B cell (primary cell): ENCODE results near the gene RNFT2. TPM values are rescaled to one million over a fixed set of nuclear protein-coding genes. Genes with fewer than 3 reads are reported as not detected.

ENCODE experiments used
- ATAC-seq: fragments of 200-7000 bp; cut with Tn5 transposase; one replicate; pipeline ENCODE4 v1.10.0; 2021; ENCODE audit warnings: low read depth, mild to moderate bottlenecking, moderate number of reproducible peaks, moderate library complexity
- CTCF ChIA-PET: fragments of 350-600 bp; sonication (Branson Sonifier 250); formaldehyde crosslinking; loops from one replicate; lab custom pipeline; 2021; ENCODE audit warnings: antibody characterized with exemption, inconsistent platforms; lab: Charles Lee
- POLR2A ChIA-PET: fragments of 350-600 bp; sonication (Branson Sonifier 250); formaldehyde crosslinking; loops from one replicate; lab custom pipeline; 2021; ENCODE audit warnings: antibody characterized with exemption; lab: Charles Lee
- DNase-seq: peaks from one replicate; pipeline ENCODE4 v3.0.0; 2013
- H2AFZ ChIP-seq: 2 replicates; pipeline ENCODE4 v1.6.1; 2012; ENCODE audit warnings: mild to moderate bottlenecking, low read depth, low read length; ENCODE audit not compliant: insufficient read depth, poor library complexity, severe bottlenecking
- H3K27ac ChIP-seq, 2 donors: 1 replicate in 1 of 2; 2 replicates in 1 of 2; pipeline ENCODE4 v1.5.1; 2012 to 2013; ENCODE audit warnings: low read length in 2 of 2, mild to moderate bottlenecking in 2 of 2, moderate library complexity in 1 of 2
- H3K27me3 ChIP-seq, 4 experiments: fragments of 200-600 bp in 1 of 4; sonication (generic) in 1 of 4; replicated peaks in 1 of 4; 1 replicate in 2 of 4; 2 replicates in 2 of 4; pipeline versions ENCODE4 v1.6.1 to v1.7.0; 2013 to 2016; ENCODE audit warnings: low read length in 3 of 4, mild to moderate bottlenecking in 2 of 4, mixed read lengths in 1 of 4, moderate library complexity in 1 of 4; ENCODE audit not compliant: insufficient read depth in 4 of 4, control insufficient read depth in 3 of 4; ENCODE audit errors: control extremely low read depth in 1 of 4
- H3K36me3 ChIP-seq, 2 experiments: replicated peaks in 1 of 2; 1 replicate in 1 of 2; 2 replicates in 1 of 2; pipeline versions ENCODE4 v1.6.1 to v1.7.1; 2013; ENCODE audit warnings: low read length in 1 of 2; ENCODE audit not compliant: insufficient read depth in 2 of 2, control insufficient read depth in 1 of 2; ENCODE audit errors: control extremely low read depth in 1 of 2, extremely low read depth in 1 of 2
- H3K4me1 ChIP-seq, 2 donors: fragments of 200-600 bp in 1 of 2; sonication (generic) in 1 of 2; 1 replicate in 1 of 2; 2 replicates in 1 of 2; pipeline versions ENCODE4 v1.5.1 to v1.6.1; 2013 to 2017; ENCODE audit warnings: low read length in 2 of 2; ENCODE audit not compliant: control insufficient read depth in 2 of 2, insufficient read depth in 2 of 2
- H3K4me2 ChIP-seq: replicated peaks from 2 replicates; pipeline ENCODE3; 2012; ENCODE audit warnings: mild to moderate bottlenecking, low read depth, low read length; ENCODE audit not compliant: poor library complexity, severe bottlenecking
- H3K4me3 ChIP-seq, 5 experiments: fragments of 200-600 bp in 1 of 5; sonication (generic) in 1 of 5; 1 replicate in 3 of 5; 2 replicates in 2 of 5; pipeline versions ENCODE4 v1.5.1 to v1.7.0; 2011 to 2016; ENCODE audit warnings: low read length in 4 of 5, mild to moderate bottlenecking in 4 of 5, low read depth in 2 of 5, control low read depth in 1 of 5, moderate library complexity in 1 of 5; ENCODE audit not compliant: insufficient read depth in 1 of 5; ENCODE audit errors: control extremely low read depth in 1 of 5, extremely low read depth in 1 of 5
- H3K79me2 ChIP-seq: fragments of 200-600 bp; sonication (generic); one replicate; pipeline ENCODE4 v1.6.0; 2016; ENCODE audit warnings: low read length; ENCODE audit not compliant: control insufficient read depth, insufficient read depth
- H3K9ac ChIP-seq: fragments of 200-600 bp; sonication (generic); 2 replicates; pipeline ENCODE4 v1.6.1; 2017; ENCODE audit warnings: mild to moderate bottlenecking, low read length, moderate library complexity
- H3K9me3 ChIP-seq, 3 donors: one replicate each; pipeline versions ENCODE4 v1.6.1 to v1.7.1; 2013; ENCODE audit warnings: low read length in 2 of 3; ENCODE audit not compliant: control insufficient read depth in 2 of 3, insufficient read depth in 1 of 3; ENCODE audit errors: control extremely low read depth in 1 of 3
- H4K20me1 ChIP-seq: 2 replicates; pipeline ENCODE4 v1.6.0; 2012; ENCODE audit warnings: mild to moderate bottlenecking, low read length; ENCODE audit not compliant: insufficient read depth, control insufficient read depth, poor library complexity, severe bottlenecking
- H3K27ac Mint-ChIP-seq: one replicate; pipeline ENCODE4 v1.8.0; 2021; ENCODE audit warnings: mixed read lengths
- H3K27me3 Mint-ChIP-seq: one replicate; pipeline ENCODE4 v1.8.0; 2021; ENCODE audit warnings: mixed read lengths
- H3K4me1 Mint-ChIP-seq: one replicate; pipeline ENCODE4 v1.8.0; 2021; ENCODE audit warnings: mixed read lengths
- H3K4me3 Mint-ChIP-seq: one replicate; pipeline ENCODE4 v1.8.0; 2021; ENCODE audit warnings: mixed read lengths
- H3K9me3 Mint-ChIP-seq: one replicate; pipeline ENCODE4 v1.8.0; 2022; ENCODE audit warnings: mixed read lengths; ENCODE audit not compliant: insufficient read depth
- EZH2 ChIP-seq: IDR thresholded peaks from 2 replicates; pipeline ENCODE4 v1.6.1; 2012; ENCODE audit warnings: borderline replicate concordance, low read depth, mild to moderate bottlenecking, moderate library complexity, low read length; ENCODE audit not compliant: insufficient read depth, poor library complexity, severe bottlenecking
- WGBS: methylation state at CpG from one replicate; pipeline ENCODE4 v1.1.5; 2013; ENCODE audit warnings: missing lambda C conversion rate; ENCODE audit not compliant: insufficient coverage; 5-methylcytosine and 5-hydroxymethylcytosine counted together
- intact Hi-C: fragments of 100-400 bp; cut with micrococcal nuclease; formaldehyde crosslinking; loops from one replicate; pipeline ENCODE4 v1.10.0; 2022
- polyA plus RNA-seq: library from polyadenylated mRNA; depleted of rRNA; stranded (reverse); fragments of >200 nt; gene quantifications from 2 replicates; pipeline ENCODE4 v1.2.3, GENCODE V29; 2012
- total RNA-seq, 2 donors: library from RNA; stranded (reverse); fragments of 120-200 nt in 1 of 2; gene quantifications; 1 replicate in 1 of 2; 2 replicates in 1 of 2; pipeline versions ENCODE4 v1.2.3 to v1.2.4, GENCODE V29; 2013 to 2022
- TF ChIP-seq, protein P1 (sequence below): fragments of 200-600 bp; IDR thresholded peaks from one replicate; pipeline ENCODE4 v1.8.0; 2022; ENCODE audit warnings: antibody characterized with exemption, mild to moderate bottlenecking

RNFT2 gene
- total and polyA plus RNA-seq, 2 donors (not counting 1 experiment from before 2014, with no cell fraction given): 5.2 to 18.2 TPM

DNA sequence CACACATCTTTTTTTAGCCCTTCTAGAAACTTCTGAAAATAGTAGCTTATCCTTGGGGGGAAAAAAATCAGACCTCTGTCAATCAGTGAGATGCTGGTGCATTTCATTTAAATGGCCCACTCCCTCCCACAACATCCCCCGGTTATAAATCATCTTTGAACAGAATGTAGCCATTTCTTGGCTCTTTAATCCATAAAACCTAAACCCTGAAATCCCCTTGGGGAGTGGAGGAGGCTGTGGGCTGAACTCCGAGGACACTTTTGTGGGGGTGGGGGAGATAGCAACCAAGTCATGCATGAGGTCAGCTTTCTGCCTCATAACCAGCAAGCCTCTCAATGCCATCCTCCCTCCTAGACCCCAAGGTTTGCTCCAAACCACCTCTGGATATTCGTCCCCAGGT lies 122.1 kb downstream of the RNFT2 start:
- H3K27ac Mint-ChIP-seq: peak overlapping the region; percentile 86
- Histone ChIP-seq H4K20me1 (no peaks in the 10 kb centered on the region), H3K79me2 (no peaks in the 10 kb centered on the region), H3K9ac (no peak overlapping the region), H3K4me1 (peaks cover 21 to 58% of the 10 kb centered on the region in 2 donors), H3K27ac (no peak overlapping the region), H2AFZ (no peak overlapping the region), H3K27me3 (no peaks in the 10 kb centered on the region), H3K36me3 (no peaks in the 10 kb centered on the region), H3K4me2 (no peak overlapping the region), H3K4me3 (no peak overlapping the region), H3K9me3 (peaks cover 0 to 4% (median 0%) of the 10 kb centered on the region in 3 donors)
- 67% methylated on average over 1 of the region's 3 CpGs for WGBS
- DNase-seq (no peak), ATAC-seq (no peak)
- no peaks in the 10 kb centered on the region for H3K9me3 Mint-ChIP-seq
- CTCF ChIA-PET: interaction anchor here (0.8 to 2.0 kb wide), 2 partner anchors 13 to 22 kb away, joined by 3 to 9 read pairs; no protein-coding TSS in a partner anchor
- no peaks in the 10 kb centered on the region for H3K27me3 Mint-ChIP-seq
- intact Hi-C loops: loop anchor here (2.0 kb wide), 1 partner anchor 21 kb away; the partner anchor contains the start of gene HRK
- no peak for TF ChIP-seq EZH2
- TF ChIP-seq, protein P1, sequence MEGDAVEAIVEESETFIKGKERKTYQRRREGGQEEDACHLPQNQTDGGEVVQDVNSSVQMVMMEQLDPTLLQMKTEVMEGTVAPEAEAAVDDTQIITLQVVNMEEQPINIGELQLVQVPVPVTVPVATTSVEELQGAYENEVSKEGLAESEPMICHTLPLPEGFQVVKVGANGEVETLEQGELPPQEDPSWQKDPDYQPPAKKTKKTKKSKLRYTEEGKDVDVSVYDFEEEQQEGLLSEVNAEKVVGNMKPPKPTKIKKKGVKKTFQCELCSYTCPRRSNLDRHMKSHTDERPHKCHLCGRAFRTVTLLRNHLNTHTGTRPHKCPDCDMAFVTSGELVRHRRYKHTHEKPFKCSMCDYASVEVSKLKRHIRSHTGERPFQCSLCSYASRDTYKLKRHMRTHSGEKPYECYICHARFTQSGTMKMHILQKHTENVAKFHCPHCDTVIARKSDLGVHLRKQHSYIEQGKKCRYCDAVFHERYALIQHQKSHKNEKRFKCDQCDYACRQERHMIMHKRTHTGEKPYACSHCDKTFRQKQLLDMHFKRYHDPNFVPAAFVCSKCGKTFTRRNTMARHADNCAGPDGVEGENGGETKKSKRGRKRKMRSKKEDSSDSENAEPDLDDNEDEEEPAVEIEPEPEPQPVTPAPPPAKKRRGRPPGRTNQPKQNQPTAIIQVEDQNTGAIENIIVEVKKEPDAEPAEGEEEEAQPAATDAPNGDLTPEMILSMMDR: no peak
- POLR2A ChIA-PET: interaction anchor here (1.7 kb wide), 1 partner anchor 13 kb away, joined by 3 read pairs; no protein-coding TSS in a partner anchor
- H3K4me1 Mint-ChIP-seq: peaks cover 70% of the 10 kb centered on the region
- H3K4me3 Mint-ChIP-seq: peak overlapping the region; percentile 78

DNA sequence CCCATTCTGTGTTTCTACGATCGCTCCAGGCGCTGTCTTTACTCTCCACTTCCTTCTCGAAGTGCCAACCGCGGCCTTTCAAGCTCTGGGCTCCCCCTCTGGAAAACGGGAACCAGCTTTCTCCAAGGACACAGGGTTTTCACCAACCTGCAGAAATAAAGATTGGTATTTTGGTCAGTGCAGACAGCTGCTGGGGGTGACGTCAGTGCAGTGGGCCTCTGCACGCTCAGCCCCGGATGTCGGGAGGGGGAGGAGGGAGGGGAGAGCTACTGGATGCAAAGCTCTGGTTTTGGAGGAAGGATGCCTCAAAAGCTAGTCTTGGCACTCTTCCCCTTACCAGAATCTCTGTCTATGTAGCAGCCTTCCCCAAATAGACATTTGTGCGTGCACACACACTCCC lies 123.2 kb downstream of the RNFT2 start:
- DNase-seq: peak; percentile 77
- Histone ChIP-seq H3K4me1 (peaks cover 21 to 53% of the 10 kb centered on the region in 2 donors), H3K9me3 (peaks cover 0 to 4% (median 0%) of the 10 kb centered on the region in 3 donors), H4K20me1 (no peaks in the 10 kb centered on the region), H3K79me2 (no peaks in the 10 kb centered on the region), H3K9ac (no peak overlapping the region), H3K27ac (no peak overlapping the region), H2AFZ (no peak overlapping the region), H3K27me3 (no peaks in the 10 kb centered on the region), H3K4me3 (no peak overlapping the region), H3K36me3 (no peaks in the 10 kb centered on the region), H3K4me2 (peak overlapping the region; percentile 46)
- Mint-ChIP-seq H3K4me3 (peak overlapping the region; percentile 78), H3K9me3 (no peaks in the 10 kb centered on the region), H3K27ac (peak overlapping the region; percentile 86), H3K27me3 (no peaks in the 10 kb centered on the region), H3K4me1 (peaks cover 65% of the 10 kb centered on the region)
- no peak for TF ChIP-seq EZH2
- TF ChIP-seq, protein P1: no peak
- intact Hi-C loops: loop anchor here (2.0 kb wide), 1 partner anchor 19 kb away; the partner anchor contains the start of gene HRK
- ChIA-PET POLR2A (interaction anchor here (1.3 to 1.7 kb wide), 3 partner anchors 12 to 123 kb away, joined by 3 to 4 read pairs (median 3); partner anchors contain the start of genes RNFT2 and SPRING1), CTCF (interaction anchor here (0.7 to 2.0 kb wide), 4 partner anchors 8 to 42 kb away, joined by 3 to 9 read pairs (median 6); partner anchors contain the start of gene HRK)
- WGBS: 8% methylated on average over 6 of the region's 12 CpGs
- ATAC-seq: peak; percentile 67
